Testis (tissue), 2 donors: ENCODE results near the gene NMB.

Source experiments
- POLR2A ChIP-seq: fragments of 450-650 bp; IDR thresholded peaks from one replicate; pipeline ENCODE4 v1.6.1; 2017; ENCODE audit warnings: antibody characterized with exemption, mild to moderate bottlenecking, moderate library complexity
- TF ChIP-seq, protein P1 (sequence below), 3 experiments: fragments of 450-650 bp in 2 of 3; fragments of 200-600 bp in 1 of 3; sonication (generic) in 1 of 3; IDR thresholded peaks; one replicate each; pipeline ENCODE4 v1.5.1; 2016 to 2019; ENCODE audit warnings: antibody characterized with exemption in 3 of 3, mild to moderate bottlenecking in 2 of 3, moderate library complexity in 1 of 3

DNA sequence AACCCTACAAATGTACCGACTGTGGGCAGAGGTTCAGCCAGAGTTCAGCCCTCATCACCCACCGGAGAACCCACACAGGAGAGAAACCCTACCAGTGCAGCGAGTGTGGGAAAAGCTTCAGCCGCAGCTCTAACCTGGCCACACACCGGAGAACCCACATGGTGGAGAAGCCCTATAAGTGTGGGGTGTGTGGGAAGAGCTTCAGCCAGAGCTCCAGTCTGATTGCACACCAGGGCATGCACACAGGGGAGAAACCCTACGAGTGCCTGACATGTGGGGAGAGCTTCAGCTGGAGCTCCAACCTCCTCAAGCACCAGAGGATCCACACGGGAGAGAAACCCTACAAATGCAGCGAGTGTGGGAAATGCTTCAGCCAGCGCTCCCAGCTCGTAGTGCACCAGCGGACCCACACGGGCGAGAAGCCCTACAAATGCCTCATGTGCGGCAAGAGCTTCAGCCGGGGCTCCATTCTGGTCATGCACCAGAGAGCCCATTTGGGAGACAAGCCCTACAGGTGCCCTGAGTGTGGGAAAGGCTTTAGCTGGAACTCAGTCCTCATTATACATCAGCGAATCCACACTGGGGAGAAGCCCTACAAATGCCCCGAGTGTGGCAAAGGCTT, 36.5 kb downstream of the NMB start:
- TF ChIP-seq, protein P1, sequence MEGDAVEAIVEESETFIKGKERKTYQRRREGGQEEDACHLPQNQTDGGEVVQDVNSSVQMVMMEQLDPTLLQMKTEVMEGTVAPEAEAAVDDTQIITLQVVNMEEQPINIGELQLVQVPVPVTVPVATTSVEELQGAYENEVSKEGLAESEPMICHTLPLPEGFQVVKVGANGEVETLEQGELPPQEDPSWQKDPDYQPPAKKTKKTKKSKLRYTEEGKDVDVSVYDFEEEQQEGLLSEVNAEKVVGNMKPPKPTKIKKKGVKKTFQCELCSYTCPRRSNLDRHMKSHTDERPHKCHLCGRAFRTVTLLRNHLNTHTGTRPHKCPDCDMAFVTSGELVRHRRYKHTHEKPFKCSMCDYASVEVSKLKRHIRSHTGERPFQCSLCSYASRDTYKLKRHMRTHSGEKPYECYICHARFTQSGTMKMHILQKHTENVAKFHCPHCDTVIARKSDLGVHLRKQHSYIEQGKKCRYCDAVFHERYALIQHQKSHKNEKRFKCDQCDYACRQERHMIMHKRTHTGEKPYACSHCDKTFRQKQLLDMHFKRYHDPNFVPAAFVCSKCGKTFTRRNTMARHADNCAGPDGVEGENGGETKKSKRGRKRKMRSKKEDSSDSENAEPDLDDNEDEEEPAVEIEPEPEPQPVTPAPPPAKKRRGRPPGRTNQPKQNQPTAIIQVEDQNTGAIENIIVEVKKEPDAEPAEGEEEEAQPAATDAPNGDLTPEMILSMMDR (IDR thresholded peaks at IDR 0.05), result no peak
- no peak for TF ChIP-seq POLR2A
